Gastroesophageal sphincter (tissue), 4 donors: ENCODE measurements around the gene PRICKLE1. TPM values are rescaled to one million over a fixed set of nuclear protein-coding genes. Genes with fewer than 3 reads are reported as not detected.

Experiments used
- ATAC-seq: fragments of 150-250 bp; one replicate; pipeline ENCODE4 v1.9.1; 2016; ENCODE audit warnings: mild to moderate bottlenecking, moderate library complexity
- H3K27ac ChIP-seq, 4 donors: fragments of 200-600 bp; sonication (generic) in 3 of 4; 1 replicate in 3 of 4; 2 replicates in 1 of 4; pipeline ENCODE4 v1.5.1; 2016 to 2019
- H3K27me3 ChIP-seq: fragments of 200-600 bp; sonication (generic); one replicate; pipeline ENCODE4 v1.5.1; 2019
- H3K36me3 ChIP-seq, 2 donors: fragments of 200-600 bp; sonication (generic); one replicate each; pipeline ENCODE4 v1.5.1; 2019; ENCODE audit warnings: control low read depth in 1 of 2
- H3K4me1 ChIP-seq, 3 donors: fragments of 200-600 bp; sonication (generic); 1 replicate in 2 of 3; 2 replicates in 1 of 3; pipeline ENCODE4 v1.5.1; 2016 to 2019; ENCODE audit warnings: control low read depth in 2 of 3
- H3K4me3 ChIP-seq, 2 donors: fragments of 200-600 bp; sonication (generic); one replicate each; pipeline ENCODE4 v1.5.1; 2019; ENCODE audit warnings: mild to moderate bottlenecking in 1 of 2, moderate library complexity in 1 of 2
- H3K9me3 ChIP-seq, 3 donors: fragments of 200-600 bp; sonication (generic); one replicate each; pipeline ENCODE4 v1.5.1; 2017 to 2019; ENCODE audit warnings: control low read depth in 2 of 3
- EP300 ChIP-seq: sonication (generic); formaldehyde crosslinking; IDR thresholded peaks from one replicate; pipeline ENCODE4 v1.6.1; 2017; ENCODE audit warnings: antibody characterized with exemption, mild to moderate bottlenecking
- POLR2A ChIP-seq, 2 donors: fragments of 450-650 bp; IDR thresholded peaks; one replicate each; pipeline ENCODE4 v1.6.1; 2017; ENCODE audit warnings: antibody characterized with exemption in 2 of 2, mild to moderate bottlenecking in 2 of 2, moderate library complexity in 1 of 2
- POLR2AphosphoS5 ChIP-seq: sonication (generic); formaldehyde crosslinking; IDR thresholded peaks from one replicate; pipeline ENCODE4 v1.6.1; 2017; ENCODE audit warnings: antibody characterized with exemption
- WGBS, 2 donors: methylation state at CpG; one replicate each; pipeline ENCODE4 v1.1.5; 2018; ENCODE audit warnings: low coverage in 1 of 2; 5-methylcytosine and 5-hydroxymethylcytosine counted together
- total RNA-seq, 4 donors: library from RNA; depleted of rRNA; stranded (reverse); fragments of >200 nt; gene quantifications; one replicate each; pipeline ENCODE4 v1.1.0, GENCODE V29; 2016
- TF ChIP-seq, protein P1 (sequence below), 4 experiments: fragments of 200-600 bp in 2 of 4; fragments of 450-650 bp in 2 of 4; sonication (generic) in 1 of 4; IDR thresholded peaks; one replicate each; pipeline ENCODE4 v1.5.1; 2017 to 2019; ENCODE audit warnings: antibody characterized with exemption in 4 of 4, mild to moderate bottlenecking in 2 of 4, moderate library complexity in 2 of 4

The PRICKLE1 gene
- total RNA-seq, 4 donors from 2014 or later, result 8.3 to 30.0 (median 23.3) TPM

DNA sequence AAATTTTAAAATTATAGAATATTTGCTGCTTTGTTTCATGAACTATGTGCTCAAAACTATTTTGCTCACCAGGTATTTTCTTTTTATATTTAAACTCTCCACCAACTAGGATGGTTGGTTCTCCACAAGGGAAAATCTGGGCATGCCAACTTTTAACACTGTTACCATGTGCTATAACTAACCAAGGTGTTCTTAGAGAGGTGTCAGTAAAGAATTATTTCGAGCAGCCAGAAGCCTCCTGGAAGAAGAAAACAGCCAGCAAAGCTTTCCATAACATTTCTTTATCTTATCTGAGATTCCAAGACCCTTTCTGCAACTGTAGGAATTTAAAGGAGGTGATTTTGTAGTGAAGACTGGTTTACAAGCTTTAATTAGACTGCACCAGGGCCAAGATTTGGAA lies 97.3 kb downstream of the PRICKLE1 start:
- ATAC-seq, result no peak
- WGBS, 2 donors, result 15 to 40% methylated on average over 1 of the region's 1 CpG

DNA sequence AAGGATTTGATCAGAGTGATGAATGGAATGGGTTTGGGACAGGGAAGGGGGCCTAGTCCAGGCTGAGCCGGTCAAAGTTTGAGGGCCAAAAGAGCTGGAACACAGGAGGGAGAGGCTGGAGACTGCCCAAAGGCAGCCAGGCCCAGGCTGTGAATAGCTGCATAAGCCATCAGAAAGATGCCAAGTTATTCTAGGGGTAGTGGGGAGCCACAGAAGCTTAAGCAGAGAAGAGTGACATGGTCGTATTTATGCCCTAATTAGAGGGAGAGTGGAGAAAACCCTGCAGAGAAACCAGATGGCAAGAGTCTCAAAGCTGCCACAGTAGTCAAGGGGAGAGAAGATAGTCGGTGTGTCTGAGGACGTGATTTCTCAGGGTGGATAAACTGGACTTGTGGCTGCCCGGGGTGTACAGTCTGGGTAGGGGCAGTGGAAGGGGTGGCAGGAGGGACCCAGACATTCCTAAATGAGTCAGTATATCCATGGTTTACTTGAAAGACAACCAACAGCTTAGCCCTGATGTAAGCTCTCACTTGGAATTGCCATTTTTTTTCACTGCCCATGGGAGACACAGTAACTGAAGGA lies 99.2 kb downstream of the PRICKLE1 start:
- TF ChIP-seq EP300, result no peak
- TF ChIP-seq POLR2AphosphoS5, result no peak
- TF ChIP-seq POLR2A (IDR thresholded peaks at IDR 0.05), result no peak
- TF ChIP-seq, protein P1, sequence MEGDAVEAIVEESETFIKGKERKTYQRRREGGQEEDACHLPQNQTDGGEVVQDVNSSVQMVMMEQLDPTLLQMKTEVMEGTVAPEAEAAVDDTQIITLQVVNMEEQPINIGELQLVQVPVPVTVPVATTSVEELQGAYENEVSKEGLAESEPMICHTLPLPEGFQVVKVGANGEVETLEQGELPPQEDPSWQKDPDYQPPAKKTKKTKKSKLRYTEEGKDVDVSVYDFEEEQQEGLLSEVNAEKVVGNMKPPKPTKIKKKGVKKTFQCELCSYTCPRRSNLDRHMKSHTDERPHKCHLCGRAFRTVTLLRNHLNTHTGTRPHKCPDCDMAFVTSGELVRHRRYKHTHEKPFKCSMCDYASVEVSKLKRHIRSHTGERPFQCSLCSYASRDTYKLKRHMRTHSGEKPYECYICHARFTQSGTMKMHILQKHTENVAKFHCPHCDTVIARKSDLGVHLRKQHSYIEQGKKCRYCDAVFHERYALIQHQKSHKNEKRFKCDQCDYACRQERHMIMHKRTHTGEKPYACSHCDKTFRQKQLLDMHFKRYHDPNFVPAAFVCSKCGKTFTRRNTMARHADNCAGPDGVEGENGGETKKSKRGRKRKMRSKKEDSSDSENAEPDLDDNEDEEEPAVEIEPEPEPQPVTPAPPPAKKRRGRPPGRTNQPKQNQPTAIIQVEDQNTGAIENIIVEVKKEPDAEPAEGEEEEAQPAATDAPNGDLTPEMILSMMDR (IDR thresholded peaks at IDR 0.05), result no peak
- Histone ChIP-seq H3K4me1 (peaks cover 0 to 2% (median 0%) of the 10 kb centered on the region in 3 donors), H3K9me3 (no peaks in the 10 kb centered on the region), H3K36me3 (no peaks in the 10 kb centered on the region), H3K27me3 (no peaks in the 10 kb centered on the region), H3K27ac (no peak overlapping the region), H3K4me3 (no peak overlapping the region)
- WGBS, 2 donors, result 87 to 88% methylated on average over 4 to 5 of the region's 5 CpGs
- no peak for ATAC-seq

More for the DNA sequence above, 97.3 kb downstream of the PRICKLE1 start:
- Histone ChIP-seq H3K27ac (no peak overlapping the region), H3K27me3 (no peaks in the 10 kb centered on the region), H3K4me1 (no peaks in the 10 kb centered on the region), H3K36me3 (no peaks in the 10 kb centered on the region), H3K4me3 (no peak overlapping the region), H3K9me3 (no peaks in the 10 kb centered on the region)
- TF ChIP-seq POLR2A (IDR thresholded peaks at IDR 0.05), result no peak
- no peak for TF ChIP-seq POLR2AphosphoS5
- TF ChIP-seq, protein P1 (IDR thresholded peaks at IDR 0.05), result no peak
- no peak for TF ChIP-seq EP300

DNA sequence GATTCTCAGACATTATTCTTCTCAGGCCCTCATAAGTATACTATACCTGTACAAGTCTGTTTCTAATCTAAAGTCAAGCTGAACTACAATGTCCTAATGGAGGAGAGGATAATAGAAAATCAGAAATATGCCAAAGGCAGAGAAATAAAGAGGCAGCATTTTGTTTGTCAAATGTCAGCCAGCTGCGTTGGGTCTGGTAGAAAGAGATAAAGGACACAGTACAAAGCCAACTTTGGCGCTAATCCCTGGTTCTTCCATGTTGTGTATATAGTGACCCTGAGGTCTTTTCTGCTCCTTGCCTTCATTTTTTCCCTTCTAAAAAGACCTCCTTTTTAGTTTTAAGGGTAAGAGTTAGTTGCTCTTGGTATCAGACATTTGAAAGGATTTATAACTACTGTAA lies 103.1 kb downstream of the PRICKLE1 start:
- whole genome bisulfite sequencing, 2 donors, result 59 to 69% methylated on average over 2 of the region's 2 CpGs
- Histone ChIP-seq H3K27me3 (no peaks in the 10 kb centered on the region), H3K4me1 (peaks cover 0 to 25% (median 0%) of the 10 kb centered on the region in 3 donors), H3K9me3 (no peaks in the 10 kb centered on the region), H3K36me3 (no peaks in the 10 kb centered on the region), H3K27ac (no peak overlapping the region), H3K4me3 (no peak overlapping the region)
- no peak for TF ChIP-seq POLR2AphosphoS5
- no peak for TF ChIP-seq POLR2A (IDR thresholded peaks at IDR 0.05)
- TF ChIP-seq EP300, result no peak
- TF ChIP-seq, protein P1 (IDR thresholded peaks at IDR 0.05), result no peak
- ATAC-seq, result no peak

DNA sequence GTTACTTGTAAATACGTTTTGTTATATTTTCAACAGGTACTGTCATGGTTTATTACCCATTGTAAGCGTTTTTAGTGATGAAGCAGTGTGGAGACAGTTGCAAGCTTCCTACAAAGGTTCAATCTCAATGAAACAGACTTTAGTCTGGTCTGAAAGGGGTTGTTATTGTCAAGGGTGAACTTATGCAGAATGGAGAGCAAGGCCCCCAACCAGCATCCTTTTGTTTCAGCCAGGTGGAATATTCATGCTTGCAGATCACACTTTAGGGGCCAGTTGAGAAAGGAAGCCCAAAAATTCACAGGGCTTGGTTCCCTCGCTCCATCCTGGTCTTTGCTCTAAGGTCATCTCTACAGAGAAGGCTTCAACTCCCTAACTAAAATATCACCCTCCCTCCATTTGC lies 103.7 kb downstream of the PRICKLE1 start:
- 48 to 85% methylated on average over 2 to 3 of the region's 3 CpGs for WGBS, 2 donors
- TF ChIP-seq POLR2AphosphoS5, result no peak
- no peak for TF ChIP-seq EP300
- TF ChIP-seq, protein P1 (IDR thresholded peaks at IDR 0.05), result no peak
- TF ChIP-seq POLR2A (IDR thresholded peaks at IDR 0.05), result no peak
- ATAC-seq, result no peak
- no peak overlapping the region for H3K27ac ChIP-seq
- no peaks in the 10 kb centered on the region for H3K27me3 ChIP-seq
- H3K36me3 ChIP-seq, result no peaks in the 10 kb centered on the region
- no peaks in the 10 kb centered on the region for H3K9me3 ChIP-seq
- H3K4me3 ChIP-seq, result no peak overlapping the region
- peaks cover 0 to 31% (median 0%) of the 10 kb centered on the region in 3 donors for H3K4me1 ChIP-seq

DNA sequence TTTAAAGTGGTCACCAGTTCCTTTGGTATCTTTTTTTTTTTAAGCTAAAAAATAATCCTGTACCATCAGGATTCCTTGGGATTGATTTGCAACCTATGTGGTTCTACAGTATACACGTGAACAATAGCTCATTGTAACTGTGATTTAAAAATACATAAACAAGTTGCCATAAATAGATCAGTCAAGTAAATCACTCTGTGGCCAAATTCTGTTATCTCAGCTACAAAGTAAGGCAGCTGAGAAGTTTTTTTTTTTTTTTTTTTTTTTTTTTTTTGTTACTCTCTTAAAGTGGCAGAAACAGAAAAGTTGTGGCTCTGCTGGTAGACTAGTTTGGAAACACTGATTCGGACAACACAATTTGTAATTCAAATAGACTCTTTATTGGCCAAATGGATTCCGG lies 104.5 kb downstream of the PRICKLE1 start:
- peak overlapping the region in 1 of 4 donors; percentile 96 for H3K27ac ChIP-seq
- no peak overlapping the region for H3K4me3 ChIP-seq
- no peaks in the 10 kb centered on the region for H3K9me3 ChIP-seq
- TF ChIP-seq EP300, result no peak
- no peak for TF ChIP-seq POLR2AphosphoS5
- TF ChIP-seq, protein P1 (IDR thresholded peaks at IDR 0.05), result no peak
- no peak for TF ChIP-seq POLR2A (IDR thresholded peaks at IDR 0.05)
- H3K4me1 ChIP-seq, result peaks cover 0 to 34% (median 0%) of the 10 kb centered on the region in 3 donors
- no peak for ATAC-seq
- 21 to 25% methylated on average over 2 to 3 of the region's 3 CpGs for WGBS, 2 donors
- no peaks in the 10 kb centered on the region for H3K27me3 ChIP-seq
- no peaks in the 10 kb centered on the region for H3K36me3 ChIP-seq
